CD4-positive, alpha-beta memory T cell (primary cell): ENCODE measurements around the gene FOXP1. TPM values are rescaled to one million over a fixed set of nuclear protein-coding genes. Genes with fewer than 3 reads are reported as not detected.
A peak's percentile ranks its signal among the peaks of the same experiment; 100 is the strongest.

Experiments
- CTCF ChIA-PET: fragments of 350-600 bp; sonication (Branson Sonifier 250); formaldehyde crosslinking; loops from one replicate; lab custom pipeline; 2021; ENCODE audit warnings: inconsistent platforms; ENCODE audit not compliant: partially characterized antibody; lab: Charles Lee
- POLR2A ChIA-PET: fragments of 350-600 bp; sonication (Branson Sonifier 250); formaldehyde crosslinking; loops from one replicate; lab custom pipeline; 2021; ENCODE audit not compliant: partially characterized antibody; lab: Charles Lee
- DNase-seq, 5 donors: peaks; one replicate each; pipeline versions ENCODE4 v3.0.0 to v3.0.0-alpha.2; 2020 to 2022; ENCODE audit warnings: mixed read lengths in 1 of 5
- H3K27ac ChIP-seq: one replicate; pipeline ENCODE4 v1.7.0; 2013; ENCODE audit warnings: low read depth, low read length
- H3K27me3 ChIP-seq: 2 replicates; pipeline ENCODE4 v1.7.0; 2013; ENCODE audit warnings: mild to moderate bottlenecking, low read length, moderate library complexity; ENCODE audit not compliant: insufficient read depth
- H3K36me3 ChIP-seq: 2 replicates; pipeline ENCODE4 v1.7.0; 2013; ENCODE audit warnings: mild to moderate bottlenecking, low read length, moderate library complexity; ENCODE audit not compliant: insufficient read depth
- H3K4me1 ChIP-seq: 2 replicates; pipeline ENCODE4 v1.7.0; 2013; ENCODE audit warnings: mild to moderate bottlenecking, low read length, moderate library complexity; ENCODE audit not compliant: insufficient read depth
- H3K4me3 ChIP-seq, 2 donors: one replicate each; pipeline ENCODE4 v1.7.0; 2013; ENCODE audit warnings: low read length in 2 of 2, mild to moderate bottlenecking in 1 of 2
- H3K9me3 ChIP-seq, 2 donors: one replicate each; pipeline ENCODE4 v1.7.0; 2013; ENCODE audit warnings: low read length in 2 of 2, control low read depth in 1 of 2; ENCODE audit not compliant: control insufficient read depth in 1 of 2
- H3K27ac Mint-ChIP-seq, 7 donors: one replicate each; pipeline ENCODE4 v1.8.0; 2020 to 2021; ENCODE audit warnings: mixed read lengths in 7 of 7, mild to moderate bottlenecking in 6 of 7, inconsistent platforms in 3 of 7, moderate library complexity in 3 of 7
- H3K27me3 Mint-ChIP-seq, 2 donors: one replicate each; pipeline ENCODE4 v1.8.0; 2020 to 2021; ENCODE audit warnings: mixed read lengths in 2 of 2
- H3K36me3 Mint-ChIP-seq, 2 donors: one replicate each; pipeline ENCODE4 v1.8.0; 2020 to 2021; ENCODE audit warnings: mixed read lengths in 2 of 2, inconsistent platforms in 1 of 2, mild to moderate bottlenecking in 1 of 2
- H3K4me1 Mint-ChIP-seq, 4 donors: one replicate each; pipeline ENCODE4 v1.8.0; 2020 to 2021; ENCODE audit warnings: mixed read lengths in 4 of 4, mild to moderate bottlenecking in 1 of 4
- H3K4me3 Mint-ChIP-seq, 8 donors: one replicate each; pipeline ENCODE4 v1.8.0; 2020 to 2021; ENCODE audit warnings: mixed read lengths in 8 of 8, mild to moderate bottlenecking in 7 of 8, moderate library complexity in 6 of 8, inconsistent platforms in 3 of 8
- H3K9me3 Mint-ChIP-seq, 8 donors: one replicate each; pipeline ENCODE4 v1.8.0; 2020 to 2021; ENCODE audit warnings: mixed read lengths in 8 of 8, mild to moderate bottlenecking in 5 of 8, inconsistent platforms in 3 of 8, moderate library complexity in 1 of 8
- intact Hi-C: fragments of 100-400 bp; cut with micrococcal nuclease; formaldehyde crosslinking; loops from one replicate; pipeline ENCODE4 v1.15.1; 2023
- polyA plus RNA-seq, 2 donors: library from polyadenylated mRNA; unstranded; fragments of 300-500 nt; fragmentation: Illumina TruSeq; gene quantifications; one replicate each; pipeline ENCODE4 v1.2.3, GENCODE V29; 2021
- total RNA-seq, 2 experiments: library from RNA; stranded (reverse); gene quantifications; one replicate each; pipeline ENCODE4 v1.2.3, GENCODE V29; 2021

The FOXP1 gene
- total and polyA plus RNA-seq, 4 experiments from 2014 or later = 189 to 348 (median 279) TPM

DNA sequence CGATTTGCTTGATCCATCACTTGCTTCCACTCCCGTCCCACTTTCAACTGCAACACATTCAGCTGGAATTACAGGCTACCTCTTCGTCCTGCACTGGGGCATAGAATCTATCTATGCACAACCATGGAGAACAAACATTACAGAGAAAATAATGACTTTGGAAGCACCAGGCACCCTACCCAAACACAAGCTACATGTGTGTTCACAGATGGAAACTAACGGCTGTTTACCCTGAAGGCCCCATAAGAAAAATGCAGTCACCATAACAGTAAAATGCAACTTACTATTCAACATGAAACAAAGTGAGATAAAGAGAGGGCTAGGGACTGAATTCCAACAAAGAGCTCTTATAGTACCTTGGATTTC is 496.8 kb downstream of the FOXP1 start:
- peaks cover 66 to 90% (median 75%) of the 10 kb centered on the region in 4 donors for H3K4me1 Mint-ChIP-seq
- ChIA-PET POLR2A (interaction anchor here (0.8 to 3.3 kb wide), 19 partner anchors 8 to 496 kb away, joined by 3 to 41 read pairs (median 7); no protein-coding TSS in a partner anchor), CTCF (interaction anchor here (0.9 to 3.9 kb wide), 6 partner anchors 9 to 425 kb away, joined by 3 to 18 read pairs (median 4); no protein-coding TSS in a partner anchor)
- no peaks in the 10 kb centered on the region for H3K27me3 Mint-ChIP-seq
- peak overlapping the region in 1 of 2 donors; percentile 8 for H3K4me3 ChIP-seq
- no peaks in the 10 kb centered on the region for H3K27me3 ChIP-seq
- peak overlapping the region; percentile 58 for H3K27ac ChIP-seq
- H3K27ac Mint-ChIP-seq = peak overlapping the region; percentile 88 to 98 (median 94)
- H3K36me3 ChIP-seq = no peaks in the 10 kb centered on the region
- peaks cover 0 to 4% (median 2%) of the 10 kb centered on the region in 8 donors for H3K9me3 Mint-ChIP-seq
- intact Hi-C loops = loop anchor here (1.0 kb wide), 3 partner anchors 7 to 44 kb away; no protein-coding TSS in a partner anchor
- no peaks in the 10 kb centered on the region for H3K9me3 ChIP-seq
- no peak for DNase-seq
- peak overlapping the region; percentile 32 to 85 (median 65) for H3K4me3 Mint-ChIP-seq
- H3K4me1 ChIP-seq = peaks cover 87% of the 10 kb centered on the region
- H3K36me3 Mint-ChIP-seq = peaks cover 45 to 48% of the 10 kb centered on the region in 2 donors

GRCh38 chr3:71083726-71084131 is 499.8 kb downstream of the FOXP1 start:
- intact Hi-C loops = no loop called here
- no peaks in the 10 kb centered on the region for H3K36me3 ChIP-seq
- Mint-ChIP-seq H3K4me1 (peaks cover 70 to 93% (median 81%) of the 10 kb centered on the region in 4 donors), H3K27ac (peak overlapping the region; percentile 52 to 95 (median 90)), H3K9me3 (peaks cover 0 to 4% (median under 1%) of the 10 kb centered on the region in 8 donors), H3K27me3 (no peaks in the 10 kb centered on the region), H3K4me3 (peak overlapping the region in 5 of 8 donors; percentile 6 to 60 (median 41)), H3K36me3 (peaks cover 32 to 38% of the 10 kb centered on the region in 2 donors)
- peak in 1 of 5 donors; percentile 71 for DNase-seq
- ChIA-PET CTCF (no interaction called here), POLR2A (interaction anchor here (0.6 kb wide), 1 partner anchor 47 kb away, joined by 3 read pairs; no protein-coding TSS in a partner anchor)
- H3K9me3 ChIP-seq = no peaks in the 10 kb centered on the region
- H3K27ac ChIP-seq = no peak overlapping the region
- H3K4me1 ChIP-seq = peaks cover 89% of the 10 kb centered on the region
- no peak overlapping the region for H3K4me3 ChIP-seq
- no peaks in the 10 kb centered on the region for H3K27me3 ChIP-seq

- ChIA-PET CTCF (no interaction called here), POLR2A (interaction anchor here (1.6 kb wide), 1 partner anchor 8 kb away, joined by 4 read pairs; no protein-coding TSS in a partner anchor)
- no peak for DNase-seq
- Mint-ChIP-seq H3K27ac (peak overlapping the region; percentile 52 to 95 (median 90)), H3K4me3 (peak overlapping the region in 5 of 8 donors; percentile 20 to 60 (median 42)), H3K36me3 (peaks cover 32 to 33% of the 10 kb centered on the region in 2 donors), H3K9me3 (peaks cover 0 to 4% (median under 1%) of the 10 kb centered on the region in 8 donors), H3K4me1 (peaks cover 70 to 93% (median 80%) of the 10 kb centered on the region in 4 donors), H3K27me3 (no peaks in the 10 kb centered on the region)
- Histone ChIP-seq H3K27ac (no peak overlapping the region), H3K4me1 (peaks cover 89% of the 10 kb centered on the region), H3K36me3 (no peaks in the 10 kb centered on the region), H3K4me3 (no peak overlapping the region), H3K27me3 (no peaks in the 10 kb centered on the region), H3K9me3 (no peaks in the 10 kb centered on the region)
- intact Hi-C loops = no loop called here
Measured at GRCh38 chr3:71082833-71083232, 500.7 kb downstream of the FOXP1 start.

DNA sequence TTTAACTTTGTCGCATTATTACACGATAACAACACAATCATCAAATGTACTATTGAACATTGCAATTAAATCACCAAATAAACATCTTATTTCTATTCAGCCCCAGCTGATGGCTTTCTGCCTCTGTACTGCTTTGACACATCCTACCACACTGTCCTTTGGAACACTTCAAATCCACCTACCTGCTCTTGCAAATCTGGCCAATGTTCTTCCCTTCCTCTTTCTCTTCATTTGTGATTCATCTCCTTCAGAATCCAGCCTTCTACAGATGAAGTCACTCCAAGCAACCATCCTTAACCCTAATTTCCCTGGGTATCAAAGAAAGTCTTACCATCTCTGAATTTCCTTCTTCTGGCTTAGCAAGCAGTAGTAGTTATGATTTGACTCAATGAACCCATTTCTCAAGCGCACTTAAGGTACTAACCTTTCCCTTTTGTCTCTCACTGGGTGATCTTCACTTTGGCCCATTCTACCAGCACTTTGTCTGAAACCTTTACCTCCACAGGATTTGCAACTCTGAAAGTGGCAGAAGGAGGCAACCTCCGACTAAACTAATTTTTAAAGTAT is 502.9 kb downstream of the FOXP1 start:
- intact Hi-C loops = no loop called here
- DNase-seq = no peak
- Mint-ChIP-seq H3K27ac (peak overlapping the region; percentile 36 to 92 (median 84)), H3K4me3 (peak overlapping the region in 6 of 8 donors; percentile 33 to 72 (median 46)), H3K36me3 (peaks cover 18 to 33% of the 10 kb centered on the region in 2 donors), H3K9me3 (peaks cover 0 to 3% (median 0%) of the 10 kb centered on the region in 8 donors), H3K27me3 (no peaks in the 10 kb centered on the region), H3K4me1 (peaks cover 76 to 93% (median 85%) of the 10 kb centered on the region in 4 donors)
- ChIA-PET POLR2A (interaction anchor here (0.6 to 2.7 kb wide), 6 partner anchors 12 to 50 kb away, joined by 3 to 9 read pairs (median 4); no protein-coding TSS in a partner anchor), CTCF (interaction anchor here (0.7 to 1.7 kb wide), 3 partner anchors 10 to 30 kb away, joined by 3 to 4 read pairs (median 4); no protein-coding TSS in a partner anchor)
- Histone ChIP-seq H3K36me3 (no peaks in the 10 kb centered on the region), H3K27ac (peak overlapping the region; percentile 8), H3K27me3 (no peaks in the 10 kb centered on the region), H3K4me1 (peaks cover 91% of the 10 kb centered on the region), H3K9me3 (no peaks in the 10 kb centered on the region), H3K4me3 (no peak overlapping the region)

- ChIA-PET POLR2A (interaction anchor here (1.0 to 1.7 kb wide), 7 partner anchors 9 to 52 kb away, joined by 3 to 8 read pairs (median 4); no protein-coding TSS in a partner anchor), CTCF (interaction anchor here (1.0 to 2.4 kb wide), 4 partner anchors 8 to 19 kb away, joined by 3 to 9 read pairs (median 6); no protein-coding TSS in a partner anchor)
- Mint-ChIP-seq H3K4me3 (peak overlapping the region; percentile 17 to 74 (median 45)), H3K27me3 (no peaks in the 10 kb centered on the region), H3K27ac (peak overlapping the region; percentile 36 to 93 (median 84)), H3K9me3 (peaks cover 0 to 3% (median 0%) of the 10 kb centered on the region in 8 donors), H3K4me1 (peaks cover 74 to 94% (median 81%) of the 10 kb centered on the region in 4 donors), H3K36me3 (peaks cover 16 to 34% of the 10 kb centered on the region in 2 donors)
- no peak overlapping the region for H3K4me3 ChIP-seq
- no peaks in the 10 kb centered on the region for H3K27me3 ChIP-seq
- intact Hi-C loops = loop anchor here (1.0 kb wide), 1 partner anchor 8 kb away; no protein-coding TSS in a partner anchor
- no peak for DNase-seq
- peaks cover 77% of the 10 kb centered on the region for H3K4me1 ChIP-seq
- no peaks in the 10 kb centered on the region for H3K9me3 ChIP-seq
- no peak overlapping the region for H3K27ac ChIP-seq
- H3K36me3 ChIP-seq = peaks cover 6% of the 10 kb centered on the region
Measured at GRCh38 chr3:71078723-71079525, 504.6 kb downstream of the FOXP1 start.

DNA sequence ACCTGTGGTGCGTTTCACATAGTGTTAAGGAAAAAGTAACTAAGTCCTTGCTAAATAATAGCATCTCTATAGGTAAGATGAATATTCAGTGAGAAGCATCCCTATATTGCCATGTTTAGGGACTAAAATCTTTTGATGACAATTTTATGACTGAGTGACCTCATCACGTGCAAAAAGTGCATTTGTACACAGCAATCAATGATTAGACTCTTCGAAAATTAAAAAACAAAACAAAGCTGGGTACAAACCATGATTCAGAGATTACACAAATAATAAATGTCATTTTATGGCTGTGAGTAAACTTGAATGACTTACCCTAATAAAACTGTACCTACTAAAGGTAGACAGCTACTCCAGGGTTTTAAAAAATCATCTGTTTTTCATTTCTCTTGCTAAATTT is 505.3 kb downstream of the FOXP1 start:
- CTCF ChIA-PET = interaction anchor here (1.0 to 2.4 kb wide), 5 partner anchors 9 to 18 kb away, joined by 3 to 9 read pairs (median 3); no protein-coding TSS in a partner anchor
- peaks cover 6% of the 10 kb centered on the region for H3K36me3 ChIP-seq
- POLR2A ChIA-PET = interaction anchor here (1.0 to 1.5 kb wide), 4 partner anchors 9 to 16 kb away, joined by 3 to 8 read pairs (median 4); no protein-coding TSS in a partner anchor
- H3K27ac Mint-ChIP-seq = peak overlapping the region; percentile 36 to 93 (median 84)
- H3K4me1 ChIP-seq = peaks cover 77% of the 10 kb centered on the region
- H3K27me3 Mint-ChIP-seq = no peaks in the 10 kb centered on the region
- H3K4me1 Mint-ChIP-seq = peaks cover 73 to 92% (median 81%) of the 10 kb centered on the region in 4 donors
- peak overlapping the region in 5 of 8 donors; percentile 10 to 64 (median 41) for H3K4me3 Mint-ChIP-seq
- H3K4me3 ChIP-seq = no peak overlapping the region
- H3K27ac ChIP-seq = no peak overlapping the region
- no peak for DNase-seq
- no peaks in the 10 kb centered on the region for H3K9me3 Mint-ChIP-seq
- no peaks in the 10 kb centered on the region for H3K9me3 ChIP-seq
- peaks cover 9 to 34% of the 10 kb centered on the region in 2 donors for H3K36me3 Mint-ChIP-seq
- intact Hi-C loops = no loop called here
- H3K27me3 ChIP-seq = no peaks in the 10 kb centered on the region
